OCI-LY1 (cell line): ENCODE results near the gene FAH.

Experiments
- H2AFZ ChIP-seq: fragments of 200-600 bp; sonication (generic), shearing (Covaris generic); 2 replicates; pipeline ENCODE4 v1.6.0; 2014; ENCODE audit warnings: antibody characterized with exemption, mild to moderate bottlenecking, low read length
- H3F3A ChIP-seq: fragments of 200-600 bp; sonication (generic), shearing (Covaris generic); 2 replicates; pipeline ENCODE4 v1.6.0; 2014; ENCODE audit warnings: mild to moderate bottlenecking, antibody characterized with exemption, low read length, moderate library complexity; ENCODE audit not compliant: insufficient read depth
- H3K27ac ChIP-seq: fragments of 200-600 bp; sonication (generic); 2 replicates; pipeline ENCODE4 v1.5.1; 2014; ENCODE audit warnings: low read length, mixed run types, mild to moderate bottlenecking, low read depth; ENCODE audit not compliant: poor library complexity, severe bottlenecking
- H3K27me3 ChIP-seq: fragments of 200-600 bp; sonication (generic); 2 replicates; pipeline ENCODE4 v1.6.0; 2014; ENCODE audit warnings: antibody characterized with exemption, mild to moderate bottlenecking, low read length, moderate library complexity; ENCODE audit not compliant: insufficient read depth
- H3K36me3 ChIP-seq: fragments of 200-600 bp; sonication (generic); 2 replicates; pipeline ENCODE4 v1.6.1; 2014; ENCODE audit warnings: mild to moderate bottlenecking, antibody characterized with exemption, low read length, moderate library complexity, mixed read lengths; ENCODE audit not compliant: insufficient read depth
- H3K4me1 ChIP-seq: fragments of 200-600 bp; sonication (generic); 2 replicates; pipeline ENCODE4 v1.5.1; 2014; ENCODE audit warnings: mild to moderate bottlenecking, low read length, moderate library complexity; ENCODE audit not compliant: insufficient read depth, severe bottlenecking
- H3K4me2 ChIP-seq: fragments of 200-600 bp; sonication (generic), shearing (Covaris generic); 2 replicates; pipeline ENCODE4 v1.6.1; 2014; ENCODE audit warnings: low read length
- H3K4me3 ChIP-seq: fragments of 200-600 bp; sonication (generic); 2 replicates; pipeline ENCODE4 v1.5.1; 2014; ENCODE audit warnings: low read length, low read depth, mild to moderate bottlenecking, mixed read lengths; ENCODE audit not compliant: poor library complexity, severe bottlenecking
- H3K79me2 ChIP-seq: fragments of 200-600 bp; shearing (Covaris generic); 2 replicates; pipeline ENCODE4 v1.6.1; 2016; ENCODE audit warnings: mixed run types, low read length, mixed read lengths; ENCODE audit not compliant: insufficient read depth
- H3K9ac ChIP-seq: fragments of 200-600 bp; sonication (generic), shearing (Covaris generic); 2 replicates; pipeline ENCODE4 v1.6.1; 2014; ENCODE audit warnings: mild to moderate bottlenecking, low read length, mixed read lengths
- H3K9me2 ChIP-seq: fragments of 200-600 bp; sonication (generic), shearing (Covaris generic); 2 replicates; pipeline ENCODE4 v1.6.1; 2014; ENCODE audit warnings: low read depth, mild to moderate bottlenecking, low read length, mixed read lengths
- H3K9me3 ChIP-seq: fragments of 200-600 bp; shearing (Covaris generic); 2 replicates; pipeline ENCODE4 v1.6.1; 2014; ENCODE audit warnings: low read length, mixed read lengths
- H4K20me1 ChIP-seq: fragments of 200-600 bp; sonication (generic), shearing (Covaris generic); 2 replicates; pipeline ENCODE4 v1.6.0; 2016; ENCODE audit warnings: mild to moderate bottlenecking, low read length; ENCODE audit not compliant: insufficient read depth
- CTCF ChIP-seq: fragments of 200-600 bp; sonication (generic), shearing (Covaris generic); IDR thresholded peaks from 2 replicates; pipeline ENCODE4 v1.5.1; 2017; ENCODE audit warnings: mild to moderate bottlenecking, antibody characterized with exemption, low read length, moderate library complexity, mixed read lengths
- EZH2 ChIP-seq: fragments of 200-600 bp; sonication (generic), shearing (Covaris generic); IDR thresholded peaks from 2 replicates; pipeline ENCODE4 v1.8.0; 2017; ENCODE audit warnings: borderline replicate concordance, mixed run types, mild to moderate bottlenecking, antibody characterized with exemption, low read length, moderate library complexity, mixed read lengths

The FAH gene

GRCh38 chr15:80216141-80216540 lies 63.3 kb downstream of the FAH start:
- Histone ChIP-seq H3K79me2 (no peaks in the 10 kb centered on the region), H3K9me2 (no peaks in the 10 kb centered on the region), H3K27ac (no peak overlapping the region), H4K20me1 (no peaks in the 10 kb centered on the region), H3K4me3 (no peak overlapping the region), H3K9me3 (no peaks in the 10 kb centered on the region), H3K27me3 (no peaks in the 10 kb centered on the region; the same call in 1 of the 2 replicates), H3K9ac (no peak overlapping the region), H3K4me2 (no peak overlapping the region), H2AFZ (no peak overlapping the region), H3K4me1 (peaks cover 6% of the 10 kb centered on the region), H3F3A (no peaks in the 10 kb centered on the region), H3K36me3 (no peaks in the 10 kb centered on the region)
- TF ChIP-seq EZH2 (no peak), CTCF (no peak)

- Histone ChIP-seq H3K9me3 (no peaks in the 10 kb centered on the region), H3K4me2 (no peak overlapping the region), H3K79me2 (no peaks in the 10 kb centered on the region), H3K4me1 (no peaks in the 10 kb centered on the region), H3K27me3 (no peaks in the 10 kb centered on the region; the same call in 1 of the 2 replicates), H3K36me3 (no peaks in the 10 kb centered on the region), H3K9ac (no peak overlapping the region), H3K27ac (no peak overlapping the region), H3K4me3 (no peak overlapping the region), H3K9me2 (no peaks in the 10 kb centered on the region), H2AFZ (no peak overlapping the region), H4K20me1 (no peaks in the 10 kb centered on the region), H3F3A (no peaks in the 10 kb centered on the region)
- no peak for TF ChIP-seq CTCF
- no peak for TF ChIP-seq EZH2
Observed at GRCh38 chr15:80216911-80217310, 64.1 kb downstream of the FAH start.

- Histone ChIP-seq H3K27ac (no peak overlapping the region), H3K9me2 (no peaks in the 10 kb centered on the region), H3F3A (no peaks in the 10 kb centered on the region), H3K9me3 (no peaks in the 10 kb centered on the region), H3K27me3 (no peaks in the 10 kb centered on the region; the same call in 1 of the 2 replicates), H3K9ac (no peak overlapping the region), H3K4me2 (no peak overlapping the region), H3K4me1 (no peaks in the 10 kb centered on the region), H3K4me3 (no peak overlapping the region), H4K20me1 (no peaks in the 10 kb centered on the region), H3K36me3 (no peaks in the 10 kb centered on the region), H2AFZ (no peak overlapping the region), H3K79me2 (no peaks in the 10 kb centered on the region)
- TF ChIP-seq EZH2 (no peak), CTCF (no peak)
Observed at GRCh38 chr15:80217327-80217900, 64.6 kb downstream of the FAH start.
